ENCODE results near the gene NDUFA6. TPM values are rescaled to one million over a fixed set of nuclear protein-coding genes. Genes with fewer than 3 reads are reported as not detected.
"Not testable (repeated sequence)": the region's sequence is repeated elsewhere in the genome, so short reads cannot be mapped to it uniquely, and the experiment has no call there.

Gene NDUFA6
- total and polyA plus RNA-seq, 10 of the 15 experiments (the other 5 are each of a cell fraction or from before 2014, with no cell fraction given) = 85.9 to 511 (median 128) TPM

DNA sequence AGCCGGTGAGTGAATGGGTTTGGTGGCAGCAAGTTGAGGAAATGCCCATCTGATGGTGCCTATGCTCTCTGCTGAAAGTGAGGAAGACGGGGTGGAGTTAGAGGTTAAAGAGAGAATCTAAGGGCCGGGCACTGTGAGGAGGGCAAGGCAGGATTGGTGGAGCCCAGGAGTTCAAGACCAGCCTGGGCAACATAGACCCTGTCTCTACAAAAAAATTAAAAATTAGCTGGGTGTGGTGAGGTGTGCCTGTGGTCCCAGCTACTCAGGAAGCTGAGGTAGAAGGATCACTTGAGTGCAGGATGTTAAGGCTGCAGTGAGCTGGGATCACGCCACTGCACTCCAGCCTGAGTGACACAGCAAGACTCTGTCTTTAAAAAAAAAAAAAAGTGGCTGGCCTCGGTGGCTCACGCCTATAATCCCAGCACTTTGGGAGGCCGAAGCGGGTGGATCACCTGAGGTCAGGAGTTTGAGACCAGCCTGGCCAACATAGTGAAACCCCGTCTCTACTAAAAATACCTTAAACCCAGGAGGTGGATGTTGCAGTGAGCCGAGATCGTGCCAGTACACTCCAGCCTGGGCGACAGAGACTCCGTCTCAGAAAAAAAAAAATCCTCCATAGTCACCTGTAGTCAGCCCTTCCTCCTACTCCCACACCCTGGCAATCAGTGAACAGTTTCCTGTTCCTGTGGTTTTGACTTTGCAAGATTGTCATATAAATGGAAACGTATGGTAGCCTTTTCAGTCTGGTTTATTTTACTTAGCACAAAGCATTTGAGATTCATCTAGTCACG lies 29.9 kb upstream of the NDUFA6 start:
- 5% methylated on average over 15 of the region's 15 CpGs for WGBS (ENCODE audit: insufficient coverage, insufficient replicate concordance, low lambda C conversion rate, missing lambda C conversion rate)
- H3K4me2 ChIP-seq (ENCODE audit: control insufficient read depth, insufficient read depth) = peak overlapping the region; percentile 11

GRCh38 chr22:42116848-42117424 lies 26.4 kb upstream of the NDUFA6 start:
- ChIA-PET SMC1A (ENCODE audit: uncharacterized antibody, unreplicated experiment) (interaction anchor here (0.7 to 1.5 kb wide), 3 partner anchors 8 to 149 kb away, joined by 3 to 4 read pairs (median 3); no protein-coding TSS in a partner anchor), POLR2A (interaction anchor here (0.9 kb wide), 1 partner anchor 141 kb away, joined by 3 read pairs; no protein-coding TSS in a partner anchor), CTCF (interaction anchor here (0.7 to 3.0 kb wide), 10 partner anchors 14 to 326 kb away, joined by 3 to 14 read pairs (median 3); partner anchors contain the start of gene NDUFA6), RAD21 (ENCODE audit: unreplicated experiment) (no interaction called here)
- H3K9me3 ChIP-seq (replicated peaks; ENCODE audit: control insufficient read depth, insufficient read depth, low read length) = peaks cover 11% of the 10 kb centered on the region; the same call in 2 of the 3 replicates
- H2AFZ ChIP-seq (ENCODE audit: control insufficient read depth, low read depth, low read length) = no peak overlapping the region
- in situ Hi-C loops (cut with MboI) = no loop called here
- intact Hi-C loops (cut with micrococcal nuclease; ENCODE audit: unreplicated experiment) = no loop called here
- 79% methylated on average over 4 of the region's 4 CpGs for WGBS (ENCODE audit: insufficient coverage, insufficient replicate concordance, low lambda C conversion rate, missing lambda C conversion rate)
- no peaks in the 10 kb centered on the region for H3K79me2 ChIP-seq (ENCODE audit: control insufficient read depth, insufficient read depth, low read length)
- no peaks in the 10 kb centered on the region for H3K36me3 ChIP-seq (ENCODE audit: control insufficient read depth in 2 of 2, insufficient read depth in 2 of 2, low read length in 1 of 2)
- H3K9ac ChIP-seq (ENCODE audit: control insufficient read depth, insufficient read depth, low read length) = no peak overlapping the region
- TF ChIP-seq, protein P1, sequence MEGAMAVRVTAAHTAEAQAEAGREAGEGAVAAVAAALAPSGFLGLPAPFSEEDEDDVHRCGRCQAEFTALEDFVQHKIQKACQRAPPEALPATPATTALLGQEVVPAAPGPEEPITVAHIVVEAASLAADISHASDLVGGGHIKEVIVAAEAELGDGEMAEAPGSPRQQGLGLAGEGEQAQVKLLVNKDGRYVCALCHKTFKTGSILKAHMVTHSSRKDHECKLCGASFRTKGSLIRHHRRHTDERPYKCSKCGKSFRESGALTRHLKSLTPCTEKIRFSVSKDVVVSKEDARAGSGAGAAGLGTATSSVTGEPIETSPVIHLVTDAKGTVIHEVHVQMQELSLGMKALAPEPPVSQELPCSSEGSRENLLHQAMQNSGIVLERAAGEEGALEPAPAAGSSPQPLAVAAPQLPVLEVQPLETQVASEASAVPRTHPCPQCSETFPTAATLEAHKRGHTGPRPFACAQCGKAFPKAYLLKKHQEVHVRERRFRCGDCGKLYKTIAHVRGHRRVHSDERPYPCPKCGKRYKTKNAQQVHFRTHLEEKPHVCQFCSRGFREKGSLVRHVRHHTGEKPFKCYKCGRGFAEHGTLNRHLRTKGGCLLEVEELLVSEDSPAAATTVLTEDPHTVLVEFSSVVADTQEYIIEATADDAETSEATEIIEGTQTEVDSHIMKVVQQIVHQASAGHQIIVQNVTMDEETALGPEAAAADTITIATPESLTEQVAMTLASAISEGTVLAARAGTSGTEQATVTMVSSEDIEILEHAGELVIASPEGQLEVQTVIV (IDR thresholded peaks at IDR 0.05; ENCODE audit: borderline replicate concordance, partially characterized antibody) = no peak
- TF ChIP-seq, protein P2, sequence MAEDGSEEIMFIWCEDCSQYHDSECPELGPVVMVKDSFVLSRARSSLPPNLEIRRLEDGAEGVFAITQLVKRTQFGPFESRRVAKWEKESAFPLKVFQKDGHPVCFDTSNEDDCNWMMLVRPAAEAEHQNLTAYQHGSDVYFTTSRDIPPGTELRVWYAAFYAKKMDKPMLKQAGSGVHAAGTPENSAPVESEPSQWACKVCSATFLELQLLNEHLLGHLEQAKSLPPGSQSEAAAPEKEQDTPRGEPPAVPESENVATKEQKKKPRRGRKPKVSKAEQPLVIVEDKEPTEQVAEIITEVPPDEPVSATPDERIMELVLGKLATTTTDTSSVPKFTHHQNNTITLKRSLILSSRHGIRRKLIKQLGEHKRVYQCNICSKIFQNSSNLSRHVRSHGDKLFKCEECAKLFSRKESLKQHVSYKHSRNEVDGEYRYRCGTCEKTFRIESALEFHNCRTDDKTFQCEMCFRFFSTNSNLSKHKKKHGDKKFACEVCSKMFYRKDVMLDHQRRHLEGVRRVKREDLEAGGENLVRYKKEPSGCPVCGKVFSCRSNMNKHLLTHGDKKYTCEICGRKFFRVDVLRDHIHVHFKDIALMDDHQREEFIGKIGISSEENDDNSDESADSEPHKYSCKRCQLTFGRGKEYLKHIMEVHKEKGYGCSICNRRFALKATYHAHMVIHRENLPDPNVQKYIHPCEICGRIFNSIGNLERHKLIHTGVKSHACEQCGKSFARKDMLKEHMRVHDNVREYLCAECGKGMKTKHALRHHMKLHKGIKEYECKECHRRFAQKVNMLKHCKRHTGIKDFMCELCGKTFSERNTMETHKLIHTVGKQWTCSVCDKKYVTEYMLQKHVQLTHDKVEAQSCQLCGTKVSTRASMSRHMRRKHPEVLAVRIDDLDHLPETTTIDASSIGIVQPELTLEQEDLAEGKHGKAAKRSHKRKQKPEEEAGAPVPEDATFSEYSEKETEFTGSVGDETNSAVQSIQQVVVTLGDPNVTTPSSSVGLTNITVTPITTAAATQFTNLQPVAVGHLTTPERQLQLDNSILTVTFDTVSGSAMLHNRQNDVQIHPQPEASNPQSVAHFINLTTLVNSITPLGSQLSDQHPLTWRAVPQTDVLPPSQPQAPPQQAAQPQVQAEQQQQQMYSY (CRISPR knock-in tag; IDR thresholded peaks at IDR 0.05) = no peak
- TF ChIP-seq ZBED1 (IDR thresholded peaks at IDR 0.05; ENCODE audit: borderline replicate concordance) (no peak), CBX5 (IDR thresholded peaks at IDR 0.05; ENCODE audit: low read depth) (no peak), POU2F2 (IDR thresholded peaks at IDR 0.05; ENCODE audit: borderline replicate concordance, low read depth, low read length) (no peak)
- DNase-seq (ENCODE audit: low read depth, low spot score) (no peak), FAIRE-seq (no peak), ATAC-seq (no peak)
- H3K4me2 ChIP-seq (ENCODE audit: control insufficient read depth, insufficient read depth) = no peak overlapping the region
- H3K27me3 ChIP-seq (replicated peaks in 1 of 2; ENCODE audit: control insufficient read depth in 2 of 2, insufficient read depth in 2 of 2, low read length in 1 of 2) = no peaks in the 10 kb centered on the region
- BruUV-seq (replicated peaks) = no TSS peak
- peaks cover 7% of the 10 kb centered on the region; the same call in 1 of the 2 replicates for H3K4me1 ChIP-seq (ENCODE audit: control insufficient read depth, insufficient read depth, low read length)
- H3K4me3 ChIP-seq = no peak overlapping the region
- no peak overlapping the region for H3K27ac ChIP-seq (ENCODE audit: control insufficient read depth, insufficient read depth)
- H4K20me1 ChIP-seq (ENCODE audit: control insufficient read depth, insufficient read depth) = no peaks in the 10 kb centered on the region

More for the DNA sequence above, 29.9 kb upstream of the NDUFA6 start:
- H3K4me3 ChIP-seq = 0 out of 2 replicates have a peak overlapping the region, but pooled peaks have one; percentile 0
- H3K79me2 ChIP-seq (ENCODE audit: control insufficient read depth, insufficient read depth, low read length); RAD21 ChIA-PET (ENCODE audit: unreplicated experiment); POLR2A ChIA-PET; H3K9ac ChIP-seq (ENCODE audit: control insufficient read depth, insufficient read depth, low read length); H3K4me1 ChIP-seq (ENCODE audit: control insufficient read depth, insufficient read depth, low read length); CTCF ChIA-PET; FAIRE-seq; H4K20me1 ChIP-seq (ENCODE audit: control insufficient read depth, insufficient read depth); H3K27me3 ChIP-seq (replicated peaks in 1 of 2; ENCODE audit: control insufficient read depth in 2 of 2, insufficient read depth in 2 of 2, low read length in 1 of 2); BruUV-seq (replicated peaks); H3K9me3 ChIP-seq (replicated peaks; ENCODE audit: control insufficient read depth, insufficient read depth, low read length); in situ Hi-C loops (cut with MboI); H3K36me3 ChIP-seq (ENCODE audit: control insufficient read depth in 2 of 2, insufficient read depth in 2 of 2, low read length in 1 of 2); intact Hi-C loops (cut with micrococcal nuclease; ENCODE audit: unreplicated experiment): not testable (repeated sequence)
- TF ChIP-seq ETV6 (conservative IDR thresholded peaks at IDR 0.05 in 1 of 2, IDR thresholded peaks at IDR 0.05 in 1 of 2; ENCODE audit: borderline replicate concordance in 1 of 2, low read depth in 1 of 2) = peak in 1 of 2 experiments; percentile 66; a peak in 2 of 4 replicates
- peak; percentile 84 for TF ChIP-seq RUNX3 (IDR thresholded peaks at IDR 0.05; ENCODE audit: low read length)
- TF ChIP-seq GABPA (IDR thresholded peaks at IDR 0.05; ENCODE audit: low read depth) = 0 out of 2 replicates have a peak, but pooled peaks have one; percentile 29
- peak in 1 of 2 experiments; percentile 46; a peak in 1 of 3 replicates for TF ChIP-seq EGR1 (IDR thresholded peaks at IDR 0.05; ENCODE audit: borderline replicate concordance in 1 of 2, low read depth in 2 of 2, low read length in 2 of 2)
- peak overlapping the region; percentile 6; the same call in 1 of the 2 replicates for H3K27ac ChIP-seq (ENCODE audit: control insufficient read depth, insufficient read depth)
- peak; percentile 58 for ATAC-seq
- H2AFZ ChIP-seq (ENCODE audit: control insufficient read depth, low read depth, low read length) = peak overlapping the region; percentile 17
- DNase-seq (ENCODE audit: low read depth, low spot score) = peak; percentile 37
- SMC1A ChIA-PET (ENCODE audit: uncharacterized antibody, unreplicated experiment) = interaction anchor here (0.5 to 1.1 kb wide), 2 partner anchors 27 to 371 kb away, joined by 3 read pairs; no protein-coding TSS in a partner anchor

Data from GM12878 (cell line).